ENCODE results near the gene IRF2BP2. TPM values are rescaled to one million over a fixed set of nuclear protein-coding genes. Genes with fewer than 3 reads are reported as not detected.

Gene IRF2BP2
- total and polyA plus RNA-seq, 2 of the 13 experiments (the other 11 are each of a cell fraction or from before 2014, with no cell fraction given), result 140 to 147 TPM

- no peak for TF ChIP-seq ZNF18 (CRISPR knock-in tag; IDR thresholded peaks at IDR 0.05; ENCODE audit: insufficient replicate concordance)
- TF ChIP-seq MIER3 (CRISPR knock-in tag; IDR thresholded peaks at IDR 0.05; ENCODE audit: borderline replicate concordance), result peak; percentile 83
- no peak for TF ChIP-seq NFRKB (IDR thresholded peaks at IDR 0.05)
- TF ChIP-seq MAFK (conservative IDR thresholded peaks at IDR 0.05 in 1 of 2, IDR thresholded peaks at IDR 0.05 in 1 of 2; ENCODE audit: low read length in 2 of 2), result peak; percentile 46 to 58; a peak in 2 of 4 replicates
- TF ChIP-seq, protein P1, sequence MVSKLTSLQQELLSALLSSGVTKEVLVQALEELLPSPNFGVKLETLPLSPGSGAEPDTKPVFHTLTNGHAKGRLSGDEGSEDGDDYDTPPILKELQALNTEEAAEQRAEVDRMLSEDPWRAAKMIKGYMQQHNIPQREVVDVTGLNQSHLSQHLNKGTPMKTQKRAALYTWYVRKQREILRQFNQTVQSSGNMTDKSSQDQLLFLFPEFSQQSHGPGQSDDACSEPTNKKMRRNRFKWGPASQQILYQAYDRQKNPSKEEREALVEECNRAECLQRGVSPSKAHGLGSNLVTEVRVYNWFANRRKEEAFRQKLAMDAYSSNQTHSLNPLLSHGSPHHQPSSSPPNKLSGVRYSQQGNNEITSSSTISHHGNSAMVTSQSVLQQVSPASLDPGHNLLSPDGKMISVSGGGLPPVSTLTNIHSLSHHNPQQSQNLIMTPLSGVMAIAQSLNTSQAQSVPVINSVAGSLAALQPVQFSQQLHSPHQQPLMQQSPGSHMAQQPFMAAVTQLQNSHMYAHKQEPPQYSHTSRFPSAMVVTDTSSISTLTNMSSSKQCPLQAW (CRISPR knock-in tag; IDR thresholded peaks at IDR 0.05), result peak; percentile 100
- TF ChIP-seq CENPX (CRISPR knock-in tag; IDR thresholded peaks at IDR 0.05), result no peak
- no peak for TF ChIP-seq ZNF724P (CRISPR knock-in tag; IDR thresholded peaks at IDR 0.05; ENCODE audit: borderline replicate concordance)
- peak; percentile 91 for TF ChIP-seq MED8 (CRISPR knock-in tag; IDR thresholded peaks at IDR 0.05; ENCODE audit: insufficient replicate concordance)
- TF ChIP-seq NR2F1 (CRISPR knock-in tag; IDR thresholded peaks at IDR 0.05), result peak; percentile 35 to 45; a peak in 2 of 4 replicates
- TF ChIP-seq, protein P2, sequence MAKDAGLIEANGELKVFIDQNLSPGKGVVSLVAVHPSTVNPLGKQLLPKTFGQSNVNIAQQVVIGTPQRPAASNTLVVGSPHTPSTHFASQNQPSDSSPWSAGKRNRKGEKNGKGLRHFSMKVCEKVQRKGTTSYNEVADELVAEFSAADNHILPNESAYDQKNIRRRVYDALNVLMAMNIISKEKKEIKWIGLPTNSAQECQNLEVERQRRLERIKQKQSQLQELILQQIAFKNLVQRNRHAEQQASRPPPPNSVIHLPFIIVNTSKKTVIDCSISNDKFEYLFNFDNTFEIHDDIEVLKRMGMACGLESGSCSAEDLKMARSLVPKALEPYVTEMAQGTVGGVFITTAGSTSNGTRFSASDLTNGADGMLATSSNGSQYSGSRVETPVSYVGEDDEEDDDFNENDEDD (CRISPR knock-in tag; IDR thresholded peaks at IDR 0.05; ENCODE audit: borderline replicate concordance), result no peak
- TF ChIP-seq ELF3 (CRISPR knock-in tag; IDR thresholded peaks at IDR 0.05), result peak; percentile 78
- no peak for TF ChIP-seq HHEX (CRISPR knock-in tag; IDR thresholded peaks at IDR 0.05)
- peak; percentile 98 for TF ChIP-seq TEAD3 (CRISPR knock-in tag; optimal IDR thresholded peaks at IDR 0.05; ENCODE audit: borderline replicate concordance)
- TF ChIP-seq XRCC5 (optimal IDR thresholded peaks at IDR 0.05; ENCODE audit: low read length), result peak; percentile 84
- TF ChIP-seq, protein P3, sequence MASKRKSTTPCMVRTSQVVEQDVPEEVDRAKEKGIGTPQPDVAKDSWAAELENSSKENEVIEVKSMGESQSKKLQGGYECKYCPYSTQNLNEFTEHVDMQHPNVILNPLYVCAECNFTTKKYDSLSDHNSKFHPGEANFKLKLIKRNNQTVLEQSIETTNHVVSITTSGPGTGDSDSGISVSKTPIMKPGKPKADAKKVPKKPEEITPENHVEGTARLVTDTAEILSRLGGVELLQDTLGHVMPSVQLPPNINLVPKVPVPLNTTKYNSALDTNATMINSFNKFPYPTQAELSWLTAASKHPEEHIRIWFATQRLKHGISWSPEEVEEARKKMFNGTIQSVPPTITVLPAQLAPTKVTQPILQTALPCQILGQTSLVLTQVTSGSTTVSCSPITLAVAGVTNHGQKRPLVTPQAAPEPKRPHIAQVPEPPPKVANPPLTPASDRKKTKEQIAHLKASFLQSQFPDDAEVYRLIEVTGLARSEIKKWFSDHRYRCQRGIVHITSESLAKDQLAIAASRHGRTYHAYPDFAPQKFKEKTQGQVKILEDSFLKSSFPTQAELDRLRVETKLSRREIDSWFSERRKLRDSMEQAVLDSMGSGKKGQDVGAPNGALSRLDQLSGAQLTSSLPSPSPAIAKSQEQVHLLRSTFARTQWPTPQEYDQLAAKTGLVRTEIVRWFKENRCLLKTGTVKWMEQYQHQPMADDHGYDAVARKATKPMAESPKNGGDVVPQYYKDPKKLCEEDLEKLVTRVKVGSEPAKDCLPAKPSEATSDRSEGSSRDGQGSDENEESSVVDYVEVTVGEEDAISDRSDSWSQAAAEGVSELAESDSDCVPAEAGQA (IDR thresholded peaks at IDR 0.05; ENCODE audit: low read depth), result 0 out of 2 replicates have a peak, but pooled peaks have one; percentile 35
- TF ChIP-seq, protein P3 (CRISPR knock-in tag; IDR thresholded peaks at IDR 0.05; ENCODE audit: borderline replicate concordance), result no peak
- peak in 1 of 2 experiments; percentile 56; a peak in 1 of 4 replicates for TF ChIP-seq KLF16 (CRISPR knock-in tag; IDR thresholded peaks at IDR 0.05)
- no peak for TF ChIP-seq ZNF235 (CRISPR knock-in tag; IDR thresholded peaks at IDR 0.05; ENCODE audit: borderline replicate concordance)
Observed at GRCh38 chr1:234638832-234639799, 29.1 kb upstream of the IRF2BP2 start (continued).

Measured in HepG2 (cell line).